ENCODE data around the gene PROZ. TPM values are rescaled to one million over a fixed set of nuclear protein-coding genes. Genes with fewer than 3 reads are reported as not detected.
A peak's percentile ranks its signal among the peaks of the same experiment; 100 is the strongest.

PROZ gene
- total and polyA plus RNA-seq, 9 of the 15 experiments (the other 6 are each of a cell fraction or from before 2014, with no cell fraction given) = not detected

GRCh38 chr13:113220141-113220598, 61.7 kb downstream of the PROZ start (continued):
- peak; percentile 66 for TF ChIP-seq SMAD1 (IDR thresholded peaks at IDR 0.05; ENCODE audit: low read depth, low read length, partially characterized antibody)
- TF ChIP-seq ZNF707 (CRISPR knock-in tag; conservative IDR thresholded peaks at IDR 0.05) = no peak
- TF ChIP-seq ESRRA (IDR thresholded peaks at IDR 0.05; ENCODE audit: borderline replicate concordance, low read depth) = peak; percentile 82; the same call in 1 of the 2 replicates
- no peak for TF ChIP-seq CLOCK (CRISPR knock-in tag; IDR thresholded peaks at IDR 0.05; ENCODE audit: borderline replicate concordance)
- peak; percentile 85 for TF ChIP-seq CBFA2T3 (IDR thresholded peaks at IDR 0.05)
- TF ChIP-seq NFE2 (IDR thresholded peaks at IDR 0.05; ENCODE audit: low read depth) = no peak
- no peak for TF ChIP-seq SRSF9 (IDR thresholded peaks at IDR 0.05; ENCODE audit: borderline replicate concordance, low read depth, low read length)
- no peak for TF ChIP-seq ZNF280A (IDR thresholded peaks at IDR 0.05; ENCODE audit: low read depth, partially characterized antibody)
- TF ChIP-seq ZBTB11 (CRISPR knock-in tag; IDR thresholded peaks at IDR 0.05) = peak in 1 of 3 experiments; percentile 74; a peak in 2 of 6 replicates
- TF ChIP-seq ZNF766 (CRISPR knock-in tag; conservative IDR thresholded peaks at IDR 0.05) = no peak
- no peak for TF ChIP-seq GATAD2B (IDR thresholded peaks at IDR 0.05; ENCODE audit: borderline replicate concordance)

Measured in K562 (cell line).